ENCODE measurements around the gene RGMA.
A peak's percentile ranks its signal among the peaks of the same experiment; 100 is the strongest.

RGMA gene, protein sequence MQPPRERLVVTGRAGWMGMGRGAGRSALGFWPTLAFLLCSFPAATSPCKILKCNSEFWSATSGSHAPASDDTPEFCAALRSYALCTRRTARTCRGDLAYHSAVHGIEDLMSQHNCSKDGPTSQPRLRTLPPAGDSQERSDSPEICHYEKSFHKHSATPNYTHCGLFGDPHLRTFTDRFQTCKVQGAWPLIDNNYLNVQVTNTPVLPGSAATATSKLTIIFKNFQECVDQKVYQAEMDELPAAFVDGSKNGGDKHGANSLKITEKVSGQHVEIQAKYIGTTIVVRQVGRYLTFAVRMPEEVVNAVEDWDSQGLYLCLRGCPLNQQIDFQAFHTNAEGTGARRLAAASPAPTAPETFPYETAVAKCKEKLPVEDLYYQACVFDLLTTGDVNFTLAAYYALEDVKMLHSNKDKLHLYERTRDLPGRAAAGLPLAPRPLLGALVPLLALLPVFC

DNA sequence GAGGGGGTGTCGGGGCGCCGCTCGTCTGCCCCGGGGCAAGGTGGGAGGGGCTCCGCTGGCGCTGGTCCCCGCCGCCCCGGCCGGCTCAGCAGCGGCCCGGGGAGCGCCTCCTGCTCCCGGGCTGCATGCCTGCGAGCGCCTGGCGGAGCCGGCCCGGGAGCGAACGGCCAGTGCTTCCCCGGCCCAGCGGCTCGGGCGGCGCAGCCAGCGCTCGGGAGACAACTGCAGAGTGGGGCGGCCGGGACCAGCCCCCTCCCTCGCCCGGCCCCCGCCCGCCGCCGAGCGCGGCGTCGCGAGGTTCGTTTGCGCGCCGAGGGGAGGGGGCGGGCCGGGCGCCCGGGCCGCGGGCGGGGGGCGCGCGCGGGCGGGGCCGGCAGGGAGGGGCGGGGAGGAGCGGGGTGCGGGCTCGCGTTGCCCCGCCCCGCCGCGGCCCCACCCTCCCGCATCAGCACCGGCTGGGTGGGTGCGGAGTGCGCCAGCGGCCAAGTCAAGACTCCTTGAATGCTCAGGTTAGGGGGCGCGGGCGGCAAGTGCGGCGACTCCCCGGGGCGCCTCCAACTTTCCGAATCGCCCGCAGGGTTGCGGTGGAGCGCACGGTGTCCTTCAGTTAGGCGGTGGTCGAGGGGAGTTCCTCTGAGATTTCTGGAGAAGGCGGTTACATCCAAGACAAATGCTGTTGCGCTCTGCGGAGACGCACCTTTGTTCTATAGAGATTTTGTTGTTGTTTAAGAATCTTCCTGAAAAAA lies at the start of gene RGMA:
RGMA (minus strand) TSS at position 231 of the 746 bp plus-strand sequence. CDS start 279 bp downstream, outside the sequence.
- DNase-seq, result peak; percentile 62

DNA sequence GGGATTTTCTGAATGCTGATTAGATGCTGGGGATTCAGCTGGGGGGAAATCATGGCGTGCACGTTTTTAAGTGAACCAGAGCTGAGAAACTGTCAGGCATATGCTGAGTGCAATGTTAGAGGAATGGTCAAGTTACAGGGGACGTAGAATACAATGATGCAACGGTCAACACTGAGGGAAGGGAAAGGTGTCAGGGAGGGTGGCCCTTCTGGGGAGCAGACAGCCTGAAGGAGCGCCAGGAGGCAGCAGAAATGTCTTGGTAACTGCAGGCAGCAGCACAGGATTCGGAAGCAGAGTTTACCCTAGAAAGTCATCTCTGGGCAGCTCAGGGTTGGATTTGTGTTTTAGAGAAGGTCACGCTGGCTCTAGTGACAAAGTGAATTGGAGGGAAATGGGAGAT lies 47.6 kb upstream of the RGMA start:
- DNase-seq, result no peak

DNA sequence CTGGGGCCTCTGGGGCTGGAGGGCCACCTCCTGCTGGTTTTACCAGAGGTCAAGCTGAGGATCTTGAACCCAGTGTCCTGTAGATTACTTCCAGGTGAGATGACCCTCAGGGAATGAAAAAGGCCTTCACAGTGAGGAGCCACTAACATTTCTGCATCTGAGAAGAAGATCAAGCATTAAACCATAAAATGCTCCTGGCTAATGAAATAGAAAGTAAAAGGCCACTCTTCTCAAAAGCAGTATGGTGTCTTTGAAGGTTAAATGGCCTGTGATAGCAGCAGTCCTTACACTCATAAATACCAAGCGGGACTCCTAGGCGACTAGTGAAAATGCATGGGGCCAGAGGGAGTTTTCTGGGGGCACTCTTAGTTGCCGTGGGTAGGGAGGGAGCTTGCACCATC lies 47.0 kb upstream of the RGMA start:
- DNase-seq, result no peak

GRCh38 chr15:93135459-93135858 lies 46.4 kb upstream of the RGMA start:
- no peak for DNase-seq

DNA sequence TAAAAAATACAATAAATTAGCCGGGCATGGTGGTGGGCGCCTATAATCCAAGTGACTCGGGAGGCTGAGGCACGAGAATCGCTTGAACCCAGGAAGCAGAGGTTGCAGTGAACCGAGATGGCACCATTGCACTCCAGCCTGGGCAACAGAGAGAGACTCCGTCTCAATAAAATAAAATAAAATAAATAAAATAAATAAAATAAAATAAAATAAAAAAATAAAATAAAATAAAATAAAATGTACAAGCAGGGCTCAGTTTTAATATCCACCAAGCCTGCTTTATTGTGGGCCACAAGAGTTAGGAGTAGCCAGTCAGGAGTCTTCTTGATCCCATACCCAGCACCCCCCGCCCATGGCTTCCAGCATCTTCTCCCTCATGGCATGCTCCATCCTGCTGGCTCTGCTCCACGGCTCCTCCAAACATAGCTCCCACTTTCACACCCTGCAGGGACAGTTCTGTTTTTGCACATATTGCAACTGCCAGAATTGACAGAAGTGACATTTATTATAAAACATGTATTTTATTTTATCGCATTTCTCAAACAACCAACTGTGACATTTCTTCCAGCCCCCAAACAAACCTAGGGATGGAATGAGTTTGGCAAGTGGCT lies 42.6 kb upstream of the RGMA start:
- DNase-seq, result no peak

- no peak for DNase-seq
These were observed 40.9 kb upstream of the RGMA start for GRCh38 chr15:93129702-93130488.

DNA sequence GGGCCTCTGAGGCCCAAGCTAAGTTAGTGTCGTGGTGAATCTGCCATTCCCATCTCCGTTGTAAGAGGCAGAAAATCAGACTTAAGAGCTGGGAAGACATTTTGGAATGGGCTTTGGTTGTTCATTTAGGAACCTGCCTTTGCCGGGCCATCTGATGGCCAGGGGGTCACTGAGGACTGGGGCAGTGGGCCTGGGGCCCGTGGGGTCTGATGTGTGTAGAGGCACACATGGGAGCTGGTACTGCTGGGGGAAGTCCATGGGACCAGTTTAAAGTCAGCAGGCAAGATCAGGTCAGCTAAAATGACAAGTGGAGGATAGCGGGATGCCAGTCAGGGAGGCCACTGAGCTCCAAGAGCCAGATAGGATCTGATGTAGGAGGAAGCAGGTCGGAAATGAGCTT lies 38.3 kb upstream of the RGMA start:
- no peak for DNase-seq

DNA sequence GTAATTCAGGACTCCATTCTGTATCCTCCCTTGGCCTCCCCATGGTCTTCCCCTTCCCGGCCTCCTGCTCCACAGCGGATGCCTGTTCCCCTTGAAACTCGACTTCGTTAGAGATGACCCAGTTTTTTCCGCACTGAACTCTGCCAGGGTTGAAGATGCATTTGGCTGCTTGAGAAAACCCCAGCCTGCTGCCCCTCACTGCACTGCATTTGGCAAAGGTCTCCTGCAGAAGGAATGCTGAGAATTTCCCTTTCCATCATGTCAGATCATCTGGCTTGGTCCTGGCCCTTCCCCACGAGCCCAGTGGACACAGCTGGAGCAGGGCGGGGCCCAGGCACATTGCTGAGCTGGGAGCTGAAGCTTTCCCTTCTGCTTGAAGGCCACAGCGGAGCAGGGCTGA lies 37.6 kb upstream of the RGMA start:
- no peak for DNase-seq

DNA sequence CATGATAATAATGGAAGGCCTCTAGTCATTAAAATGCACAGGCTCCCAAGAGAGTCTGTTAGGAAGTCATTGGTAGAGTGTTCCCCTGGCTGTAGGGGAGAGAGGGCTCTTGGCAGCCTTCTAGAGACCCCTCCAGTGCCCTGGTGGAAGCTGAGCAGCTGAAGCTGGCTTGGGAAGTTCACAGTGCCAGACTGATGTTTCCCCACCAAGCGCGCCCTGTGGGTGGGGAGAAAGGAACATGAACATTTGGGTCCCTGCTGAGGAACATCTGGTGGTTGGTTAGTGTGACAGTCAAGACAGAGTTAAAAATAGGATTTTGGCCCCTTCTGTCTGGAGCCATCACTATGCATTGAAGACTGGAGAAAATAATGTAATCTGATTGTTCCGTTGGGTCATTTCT lies 37.1 kb upstream of the RGMA start:
- no peak for DNase-seq

DNA sequence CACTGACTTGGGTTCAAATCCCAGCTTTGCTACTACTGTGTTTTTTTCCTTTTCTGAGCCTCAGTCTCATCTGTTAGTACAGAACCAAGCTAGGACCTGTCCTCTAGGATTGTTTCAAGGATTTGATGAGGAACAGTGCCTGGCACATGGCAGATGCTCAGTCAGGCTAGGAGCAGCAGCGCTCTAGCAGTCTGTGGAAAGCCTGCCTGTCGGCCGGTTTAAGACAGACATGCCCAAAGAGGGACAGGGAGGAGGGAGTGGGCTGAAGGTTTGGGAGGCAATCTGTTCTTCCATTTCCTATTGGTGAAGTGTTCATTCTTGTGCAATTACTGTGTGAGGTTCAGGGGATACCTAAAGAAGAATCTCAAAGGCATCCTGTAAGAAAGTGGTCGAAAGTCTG lies 35.1 kb upstream of the RGMA start:
- no peak for DNase-seq

DNA sequence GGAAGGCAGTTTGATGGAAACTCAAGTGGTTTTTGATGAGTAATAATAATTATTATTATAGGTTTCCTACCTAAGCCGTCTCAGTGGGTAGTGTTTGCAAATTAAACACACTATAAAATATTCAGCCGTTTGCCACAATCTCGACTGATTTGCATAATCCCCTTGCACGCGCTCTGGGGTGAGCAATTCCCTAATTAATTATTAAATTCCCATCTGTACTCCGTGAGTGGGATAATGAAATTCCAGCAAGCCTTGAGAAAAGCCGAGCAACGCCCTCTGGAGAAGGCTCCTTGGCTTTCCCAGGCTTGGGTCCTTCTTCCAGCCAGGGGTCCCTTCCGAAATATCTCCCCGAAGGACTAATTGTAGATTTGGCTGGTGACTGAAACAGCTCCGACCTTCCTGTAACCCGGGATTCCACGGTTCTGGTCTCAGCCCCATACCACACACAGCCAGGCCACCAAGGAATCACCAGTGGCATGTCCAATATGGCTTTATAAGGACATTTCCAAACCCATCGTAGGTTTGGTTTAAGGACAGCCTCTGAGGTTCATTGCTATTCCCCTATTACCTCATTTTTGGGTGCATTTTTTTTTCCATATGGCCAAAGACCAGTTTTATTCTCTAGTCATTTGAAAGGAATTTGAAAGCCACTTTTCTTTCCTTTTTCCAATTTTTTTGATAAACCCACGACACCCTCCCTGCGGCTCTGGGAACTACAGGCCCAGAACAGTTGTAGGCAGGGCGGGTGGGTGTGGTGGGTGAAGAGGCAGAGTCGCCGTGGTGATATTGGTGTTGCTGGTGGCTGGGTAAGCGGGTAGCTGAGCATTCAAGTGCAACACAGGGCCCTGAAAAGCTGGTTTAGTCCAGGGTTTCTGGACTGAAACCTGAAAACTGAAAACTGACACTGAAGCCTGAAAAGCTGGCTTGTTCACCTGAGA lies 33.2 kb upstream of the RGMA start:
- DNase-seq, result no peak

- DNase-seq, result no peak
These were observed 32.1 kb upstream of the RGMA start for GRCh38 chr15:93121107-93121506.

- DNase-seq, result no peak
These were observed 29.9 kb upstream of the RGMA start for GRCh38 chr15:93118904-93119303.

DNA sequence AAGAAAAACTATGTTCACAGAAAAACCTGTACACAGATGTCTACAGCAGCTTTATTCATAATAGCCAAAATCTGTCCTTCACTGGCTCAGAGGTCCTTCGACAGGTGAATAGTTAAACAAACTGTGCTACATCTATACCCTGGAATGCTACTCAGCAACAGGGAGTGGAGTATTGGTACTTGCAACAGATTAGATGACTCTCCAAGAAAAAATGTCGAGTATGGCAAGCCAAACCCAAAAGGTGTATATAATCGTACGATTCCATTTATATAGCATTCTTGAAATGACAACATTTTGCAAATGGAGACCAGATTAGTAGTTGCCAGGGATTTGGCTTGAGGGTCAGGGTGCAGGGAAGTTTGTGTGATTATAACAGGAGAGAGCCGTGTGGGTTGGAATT lies 22.4 kb upstream of the RGMA start:
- DNase-seq, result no peak

GRCh38 chr15:93110502-93111040 lies 21.6 kb upstream of the RGMA start:
- DNase-seq, result no peak

DNA sequence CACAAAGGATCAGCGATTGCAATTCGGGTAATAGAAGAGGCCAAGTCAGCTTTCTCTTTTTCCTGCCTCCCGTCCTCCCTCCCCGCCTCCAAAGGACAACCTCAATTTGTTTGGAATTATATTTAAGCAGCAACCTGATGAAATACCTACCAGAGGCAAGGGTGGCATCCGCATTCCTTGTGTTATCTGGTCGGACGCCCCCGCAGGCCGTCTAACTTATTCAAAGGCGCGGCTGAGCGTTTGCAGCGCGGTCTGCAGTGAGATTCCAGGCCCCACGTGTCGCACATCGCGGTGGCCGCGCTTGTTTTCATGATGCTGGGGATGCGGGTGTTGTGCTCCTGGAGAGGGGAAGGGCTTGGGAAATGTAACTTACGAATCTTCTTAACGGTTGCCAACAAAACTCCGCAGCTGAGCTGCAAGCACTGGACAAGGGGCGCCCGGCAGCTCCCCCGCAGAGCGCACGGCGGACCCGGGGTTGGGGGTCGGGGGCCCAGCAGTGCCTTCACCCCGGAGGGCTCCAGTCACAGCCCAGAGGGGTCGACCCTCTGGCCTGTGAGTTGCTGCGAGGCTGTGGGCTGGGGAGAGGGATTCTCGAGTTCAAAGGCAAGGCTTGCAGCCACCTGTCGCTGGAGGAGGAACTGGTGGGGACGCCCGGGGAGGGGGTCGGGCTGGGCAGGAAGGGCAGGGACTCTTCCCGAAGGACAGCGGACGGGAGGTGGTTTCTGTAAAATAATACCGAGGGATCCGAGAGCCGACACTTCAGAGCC lies 20.5 kb upstream of the RGMA start:
- DNase-seq, result no peak

GRCh38 chr15:93107646-93108045 lies 18.6 kb upstream of the RGMA start:
- DNase-seq, result no peak

DNA sequence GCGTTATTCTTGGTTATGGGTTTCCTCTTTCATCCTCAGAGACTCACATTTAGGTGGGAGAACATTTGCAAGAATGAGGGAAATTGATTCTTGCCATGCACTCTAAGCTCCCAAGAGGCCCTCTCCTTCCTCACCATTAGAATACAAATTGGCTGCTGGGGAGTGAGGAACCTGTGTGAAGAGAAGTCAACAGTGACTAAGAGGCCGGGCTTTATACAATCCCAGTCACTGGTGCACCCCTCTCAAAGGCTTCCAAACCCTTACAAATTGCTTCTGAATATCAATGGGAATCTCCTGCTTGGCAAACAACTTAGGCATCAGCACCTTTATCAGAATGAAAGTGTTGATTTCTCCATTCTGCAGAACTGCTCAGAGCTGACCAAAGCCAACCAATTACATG lies 16.5 kb upstream of the RGMA start:
- no peak for DNase-seq

DNA sequence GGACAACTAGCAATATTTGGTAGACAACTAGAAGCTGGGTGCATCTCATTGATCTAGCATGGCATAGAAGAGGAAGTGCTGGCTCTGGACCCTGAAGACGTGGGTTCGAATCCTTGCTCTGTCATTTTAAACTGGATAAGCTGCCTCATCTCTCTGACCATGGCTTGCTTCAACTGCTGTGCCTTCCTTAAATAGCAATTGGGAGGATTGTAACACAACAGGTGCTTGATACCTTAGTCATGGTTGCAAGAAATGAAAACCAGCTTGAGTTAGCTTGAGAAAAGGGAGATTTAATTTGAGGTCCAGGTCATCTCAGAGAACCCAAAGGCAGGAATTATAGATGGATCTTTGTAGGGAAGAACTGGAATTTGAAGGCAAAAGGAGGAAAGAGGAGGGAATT lies 14.8 kb upstream of the RGMA start:
- DNase-seq, result no peak

GRCh38 chr15:93102211-93102610 lies 13.2 kb upstream of the RGMA start:
- no peak for DNase-seq

DNA sequence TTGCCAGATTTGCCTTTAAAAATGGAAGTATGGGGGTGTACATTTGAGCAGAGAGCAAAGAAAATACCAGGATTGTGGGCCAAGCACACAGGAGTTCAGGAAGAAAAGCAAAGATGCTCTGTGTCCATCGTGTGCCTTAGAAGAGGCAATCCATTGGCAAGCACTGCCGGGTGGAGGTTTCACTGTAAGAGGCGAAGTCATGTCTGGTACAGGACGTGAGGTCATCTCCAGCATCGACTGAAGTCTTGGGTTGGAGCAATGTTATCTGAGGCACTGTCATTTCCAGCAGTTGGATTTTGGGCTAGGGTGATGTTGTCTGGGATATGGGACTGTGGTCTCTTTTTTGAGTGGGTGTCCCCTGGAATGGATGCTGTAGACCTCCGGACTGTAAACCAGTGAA lies 4.8 kb upstream of the RGMA start:
- DNase-seq, result no peak
